ENCODE data around the gene PROK1.
"Not testable (repeated sequence)": the region's sequence is repeated elsewhere in the genome, so short reads cannot be mapped to it uniquely, and the experiment has no call there.

PROK1 gene

GRCh38 chr1:110450929-110451328, at the start of gene PROK1:
Gene PROK1 (plus strand): TSS chr1:110451149. CDS start chr1:110451217, 68 bp downstream.
- no peak for DNase-seq

GRCh38 chr1:110403805-110404204, 47.1 kb upstream of the PROK1 start:
- DNase-seq, result no peak

GRCh38 chr1:110404401-110404800, 46.5 kb upstream of the PROK1 start:
- no peak for DNase-seq

- not testable (repeated sequence) for DNase-seq
Measured at GRCh38 chr1:110406407-110406806, 44.5 kb upstream of the PROK1 start.

GRCh38 chr1:110407260-110408210, 43.4 kb upstream of the PROK1 start, which contains the start of gene LAMTOR5:
Gene LAMTOR5 (minus strand): TSS chr1:110407694. CDS start chr1:110407620, 74 bp downstream.
- peak; percentile 92 for DNase-seq

- DNase-seq, result no peak
Measured at GRCh38 chr1:110408488-110408887, 42.5 kb upstream of the PROK1 start.

- DNase-seq, result no peak
Measured at GRCh38 chr1:110409316-110409715, 41.6 kb upstream of the PROK1 start.

- DNase-seq, result no peak
Measured at GRCh38 chr1:110411173-110411735, 39.7 kb upstream of the PROK1 start.

- DNase-seq, result peak; percentile 16
Measured at GRCh38 chr1:110412576-110412975, 38.4 kb upstream of the PROK1 start.

GRCh38 chr1:110413045-110413444, 37.9 kb upstream of the PROK1 start:
- not testable (repeated sequence) for DNase-seq

- no peak for DNase-seq
Measured at GRCh38 chr1:110418729-110419128, 32.2 kb upstream of the PROK1 start.

GRCh38 chr1:110420023-110420662, 30.8 kb upstream of the PROK1 start:
- DNase-seq, result no peak

GRCh38 chr1:110420874-110421793, 29.8 kb upstream of the PROK1 start:
- DNase-seq, result no peak

GRCh38 chr1:110424699-110425611, 26.0 kb upstream of the PROK1 start:
- no peak for DNase-seq

GRCh38 chr1:110425612-110426152, 25.3 kb upstream of the PROK1 start:
- no peak for DNase-seq

GRCh38 chr1:110426854-110427253, 24.1 kb upstream of the PROK1 start:
- DNase-seq, result no peak

GRCh38 chr1:110428946-110429345, 22.0 kb upstream of the PROK1 start:
- no peak for DNase-seq

- no peak for DNase-seq
Measured at GRCh38 chr1:110430366-110430765, 20.6 kb upstream of the PROK1 start.

- no peak for DNase-seq
Measured at GRCh38 chr1:110430901-110431300, 20.0 kb upstream of the PROK1 start.

- DNase-seq, result no peak
Measured at GRCh38 chr1:110433213-110433612, 17.7 kb upstream of the PROK1 start.

GRCh38 chr1:110433803-110434202, 17.1 kb upstream of the PROK1 start:
- DNase-seq, result no peak

All from NCI-H774 (cell line).